ENCODE measurements around the gene HMGB1.
A peak's percentile ranks its signal among the peaks of the same experiment; 100 is the strongest.

Gene HMGB1

DNA sequence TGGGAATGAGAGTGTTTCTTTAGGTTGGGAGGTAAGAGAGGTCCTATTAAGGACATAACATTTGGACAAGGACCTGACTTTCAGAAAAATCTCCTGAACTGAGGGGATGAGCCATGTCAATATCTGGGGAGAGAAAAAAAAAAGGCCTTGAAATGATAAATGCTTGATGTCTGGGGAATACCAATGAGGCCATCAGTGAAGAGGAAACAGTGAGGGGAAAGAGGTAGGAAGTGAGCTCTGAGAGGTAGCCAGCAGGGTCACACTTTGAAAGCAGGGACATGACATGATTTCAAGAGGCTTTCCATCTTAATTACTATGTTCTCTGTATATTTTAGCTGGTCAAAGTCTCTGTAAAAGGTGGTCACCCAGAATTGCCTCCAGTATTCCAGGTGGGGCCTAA lies 53.4 kb downstream of the HMGB1 start:
- no peak overlapping the region for H3K4me3 ChIP-seq (ENCODE audit: low read depth, low read length)
- TF ChIP-seq CTCF (IDR thresholded peaks at IDR 0.05; ENCODE audit: control insufficient read depth, extremely low read depth, insufficient read depth): no peak
- DNase-seq (ENCODE audit: low read depth): no peak

DNA sequence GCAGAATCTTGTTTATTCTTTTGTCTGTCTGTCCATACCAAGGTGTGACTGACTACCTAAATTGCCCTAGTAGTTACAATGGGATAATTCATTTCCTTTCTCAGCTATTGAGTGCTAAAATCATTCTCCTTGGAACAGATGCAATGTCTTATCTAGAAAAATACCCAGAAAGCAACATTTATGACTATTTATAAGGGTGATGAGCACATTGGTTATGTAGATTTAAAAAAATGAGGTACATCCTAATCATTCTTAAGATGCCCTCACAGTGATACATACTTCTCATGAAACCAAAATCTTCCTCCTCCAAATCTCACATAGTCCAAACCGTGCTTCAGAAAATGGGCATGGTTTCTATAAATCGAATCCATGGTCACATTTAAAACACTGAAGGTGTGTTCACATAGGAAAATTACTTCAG lies 55.0 kb downstream of the HMGB1 start:
- TF ChIP-seq CTCF (IDR thresholded peaks at IDR 0.05; ENCODE audit: control insufficient read depth, extremely low read depth, insufficient read depth): no peak
- no peak overlapping the region for H3K4me3 ChIP-seq (ENCODE audit: low read depth, low read length)
- DNase-seq (ENCODE audit: low read depth): no peak

- DNase-seq (ENCODE audit: low read depth): no peak
- H3K4me3 ChIP-seq (ENCODE audit: low read depth, low read length): no peak overlapping the region
- TF ChIP-seq CTCF (IDR thresholded peaks at IDR 0.05; ENCODE audit: control insufficient read depth, extremely low read depth, insufficient read depth): no peak
These were observed 55.6 kb downstream of the HMGB1 start for GRCh38 chr13:30409886-30410704.

- no peak for DNase-seq (ENCODE audit: low read depth)
- H3K4me3 ChIP-seq (ENCODE audit: low read depth, low read length): no peak overlapping the region
- peak; percentile 48 for TF ChIP-seq CTCF (IDR thresholded peaks at IDR 0.05; ENCODE audit: control insufficient read depth, extremely low read depth, insufficient read depth)
These were observed 57.2 kb downstream of the HMGB1 start for GRCh38 chr13:30408319-30409101.

GRCh38 chr13:30406779-30407416 lies 58.8 kb downstream of the HMGB1 start:
- TF ChIP-seq CTCF (IDR thresholded peaks at IDR 0.05; ENCODE audit: control insufficient read depth, extremely low read depth, insufficient read depth): no peak
- no peak for DNase-seq (ENCODE audit: low read depth)
- no peak overlapping the region for H3K4me3 ChIP-seq (ENCODE audit: low read depth, low read length)
